CD14-positive monocyte (primary cell): ENCODE data around the gene ARF5. TPM values are rescaled to one million over a fixed set of nuclear protein-coding genes. Genes with fewer than 3 reads are reported as not detected.
A peak's percentile ranks its signal among the peaks of the same experiment; 100 is the strongest.

Experiments used
- DNase-seq, 3 donors: peaks; one replicate each; pipeline ENCODE4 v3.0.0-alpha.2; 2011 to 2022
- H2AFZ ChIP-seq: 2 replicates; pipeline ENCODE4 v1.6.0; 2012; ENCODE audit warnings: mild to moderate bottlenecking, low read depth, low read length, inconsistent platforms; ENCODE audit not compliant: insufficient read depth, poor library complexity, severe bottlenecking
- H3K27ac ChIP-seq, 2 donors: 1 replicate in 1 of 2; 2 replicates in 1 of 2; pipeline ENCODE4 v1.5.1; 2012 to 2013; ENCODE audit warnings: low read length in 2 of 2, control low read depth in 1 of 2, inconsistent platforms in 1 of 2, low read depth in 1 of 2, mild to moderate bottlenecking in 1 of 2
- H3K27me3 ChIP-seq, 2 donors: one replicate each; pipeline versions ENCODE4 v1.6.0 to v1.6.1; 2011 to 2013; ENCODE audit warnings: low read length in 2 of 2; ENCODE audit not compliant: control insufficient read depth in 2 of 2, insufficient read depth in 2 of 2
- H3K36me3 ChIP-seq, 2 donors: replicated peaks in 1 of 2; 1 replicate in 1 of 2; 2 replicates in 1 of 2; pipeline versions ENCODE4 v1.5.1 to v1.6.1; 2012 to 2013; ENCODE audit warnings: low read length in 2 of 2, control low read depth in 1 of 2, inconsistent platforms in 1 of 2, mild to moderate bottlenecking in 1 of 2; ENCODE audit not compliant: insufficient read depth in 2 of 2, control insufficient read depth in 1 of 2
- H3K4me1 ChIP-seq, 2 donors: 1 replicate in 1 of 2; 2 replicates in 1 of 2; pipeline versions ENCODE4 v1.5.1 to v1.6.1; 2012 to 2013; ENCODE audit warnings: low read length in 2 of 2, control low read depth in 1 of 2, inconsistent platforms in 1 of 2, mild to moderate bottlenecking in 1 of 2, moderate library complexity in 1 of 2; ENCODE audit not compliant: insufficient read depth in 2 of 2, control insufficient read depth in 1 of 2
- H3K4me2 ChIP-seq: replicated peaks from 2 replicates; pipeline ENCODE3; 2012; ENCODE audit warnings: low read length, moderate library complexity, mild to moderate bottlenecking; ENCODE audit not compliant: poor library complexity, severe bottlenecking; ENCODE audit errors: extremely low read depth
- H3K4me3 ChIP-seq, 3 experiments: fragments of 200-600 bp in 1 of 3; sonication (generic) in 1 of 3; replicated peaks in 1 of 3; 1 replicate in 2 of 3; 2 replicates in 1 of 3; pipeline ENCODE4 v1.5.1; 2011 to 2013; ENCODE audit warnings: low read length in 3 of 3, mild to moderate bottlenecking in 3 of 3, control low read depth in 2 of 3, low read depth in 2 of 3, inconsistent platforms in 1 of 3, moderate library complexity in 1 of 3
- H3K79me2 ChIP-seq: 2 replicates; pipeline ENCODE4 v1.6.0; 2012; ENCODE audit warnings: mild to moderate bottlenecking, control low read depth, inconsistent platforms, low read length, moderate library complexity; ENCODE audit not compliant: insufficient read depth
- H3K9ac ChIP-seq: 2 replicates; pipeline ENCODE4 v1.6.0; 2017; ENCODE audit warnings: low read length, mild to moderate bottlenecking; ENCODE audit not compliant: insufficient read depth, poor library complexity, severe bottlenecking
- H3K9me3 ChIP-seq, 2 donors: replicated peaks in 1 of 2; 1 replicate in 1 of 2; 2 replicates in 1 of 2; pipeline versions ENCODE4 v1.5.1 to v1.6.1; 2012 to 2013; ENCODE audit warnings: low read length in 2 of 2, control low read depth in 1 of 2; ENCODE audit not compliant: control insufficient read depth in 1 of 2, insufficient read depth in 1 of 2
- H4K20me1 ChIP-seq: 2 replicates; pipeline ENCODE4 v1.6.0; 2012; ENCODE audit warnings: mild to moderate bottlenecking, low read length, control low read depth, moderate library complexity; ENCODE audit not compliant: insufficient read depth
- H3K27ac Mint-ChIP-seq, 7 donors: one replicate each; pipeline ENCODE4 v1.8.0; 2020; ENCODE audit warnings: mild to moderate bottlenecking in 7 of 7, mixed read lengths in 7 of 7, moderate library complexity in 6 of 7, inconsistent platforms in 2 of 7
- H3K27me3 Mint-ChIP-seq, 3 donors: one replicate each; pipeline ENCODE4 v1.8.0; 2021 to 2022; ENCODE audit warnings: low read depth in 3 of 3, mild to moderate bottlenecking in 3 of 3, mixed read lengths in 3 of 3, moderate library complexity in 3 of 3, inconsistent platforms in 1 of 3
- H3K36me3 Mint-ChIP-seq, 2 donors: one replicate each; pipeline ENCODE4 v1.8.0; 2020; ENCODE audit warnings: mixed read lengths in 2 of 2, inconsistent platforms in 1 of 2, mild to moderate bottlenecking in 1 of 2
- H3K4me1 Mint-ChIP-seq: one replicate; pipeline ENCODE4 v1.8.0; 2020; ENCODE audit warnings: mild to moderate bottlenecking, mixed read lengths
- H3K4me3 Mint-ChIP-seq, 2 donors: one replicate each; pipeline ENCODE4 v1.8.0; 2020; ENCODE audit warnings: mild to moderate bottlenecking in 2 of 2, mixed read lengths in 2 of 2, moderate library complexity in 1 of 2
- H3K9me3 Mint-ChIP-seq, 7 donors: one replicate each; pipeline ENCODE4 v1.8.0; 2020 to 2022; ENCODE audit warnings: mixed read lengths in 7 of 7, mild to moderate bottlenecking in 6 of 7, moderate library complexity in 6 of 7, inconsistent platforms in 2 of 7
- CTCF ChIP-seq: fragments of 200-600 bp; IDR thresholded peaks from one replicate; pipeline ENCODE4 v1.8.0; 2022; ENCODE audit warnings: antibody characterized with exemption, mild to moderate bottlenecking
- whole genome bisulfite sequencing: methylation state at CpG from one replicate; pipeline ENCODE4 v1.1.5; 2013; ENCODE audit warnings: missing lambda C conversion rate; ENCODE audit not compliant: insufficient coverage; 5-methylcytosine and 5-hydroxymethylcytosine counted together
- intact Hi-C, 2 donors: fragments of 100-400 bp; cut with micrococcal nuclease; formaldehyde crosslinking; loops; one replicate each; pipeline versions ENCODE4 v1.15.0 to v1.15.1; 2023
- polyA plus RNA-seq, 3 donors: library from polyadenylated mRNA; depleted of rRNA in 1 of 3; unstranded in 2 of 3; stranded (reverse) in 1 of 3; fragments of 300-500 nt in 2 of 3; fragments of >200 nt in 1 of 3; fragmentation: Illumina TruSeq in 2 of 3; gene quantifications; 1 replicate in 2 of 3; 2 replicates in 1 of 3; pipeline ENCODE4 v1.2.3, GENCODE V29; 2012 to 2021

Gene ARF5
- polyA plus RNA-seq, 3 donors: 278 to 408 (median 313) TPM

- Histone ChIP-seq H3K4me3 (no peak overlapping the region), H3K4me1 (no peaks in the 10 kb centered on the region), H3K9me3 (peaks cover 0 to 19% of the 10 kb centered on the region in 2 donors), H2AFZ (no peak overlapping the region), H3K79me2 (no peaks in the 10 kb centered on the region), H4K20me1 (no peaks in the 10 kb centered on the region), H3K27ac (no peak overlapping the region), H3K9ac (no peak overlapping the region), H3K27me3 (no peaks in the 10 kb centered on the region), H3K36me3 (no peaks in the 10 kb centered on the region), H3K4me2 (no peak overlapping the region)
- Mint-ChIP-seq H3K4me3 (no peak overlapping the region), H3K27me3 (peaks cover 5 to 6% (median 5%) of the 10 kb centered on the region in 3 donors), H3K4me1 (no peaks in the 10 kb centered on the region), H3K27ac (no peak overlapping the region), H3K36me3 (no peaks in the 10 kb centered on the region), H3K9me3 (peaks cover 10 to 24% (median 17%) of the 10 kb centered on the region in 7 donors)
- 90% methylated on average over 3 of the region's 6 CpGs for WGBS
- DNase-seq: no peak
- intact Hi-C loops: no loop called here
- no peak for TF ChIP-seq CTCF
Measured at GRCh38 chr7:127608446-127608845, 20.2 kb downstream of the ARF5 start.

- H3K9me3 Mint-ChIP-seq: peaks cover 10 to 24% (median 17%) of the 10 kb centered on the region in 7 donors
- H3K9me3 ChIP-seq: peaks cover 0 to 19% of the 10 kb centered on the region in 2 donors
- peaks cover 5 to 14% (median 6%) of the 10 kb centered on the region in 3 donors for H3K27me3 Mint-ChIP-seq
- no peak overlapping the region for H2AFZ ChIP-seq
- H3K9ac ChIP-seq: no peak overlapping the region
- H3K27me3 ChIP-seq: no peaks in the 10 kb centered on the region
- no peak overlapping the region for H3K4me3 Mint-ChIP-seq
- H3K36me3 ChIP-seq: no peaks in the 10 kb centered on the region
- no peaks in the 10 kb centered on the region for H3K4me1 Mint-ChIP-seq
- no peak overlapping the region for H3K27ac ChIP-seq
- H3K36me3 Mint-ChIP-seq: no peaks in the 10 kb centered on the region
- H4K20me1 ChIP-seq: no peaks in the 10 kb centered on the region
- no peak overlapping the region for H3K4me3 ChIP-seq
- H3K4me1 ChIP-seq: no peaks in the 10 kb centered on the region
- no peak overlapping the region for H3K4me2 ChIP-seq
- no peak for DNase-seq
- H3K27ac Mint-ChIP-seq: peak overlapping the region in 1 of 7 donors; percentile 34
- no peak for TF ChIP-seq CTCF
- 97% methylated on average over 6 of the region's 6 CpGs for WGBS
- no peaks in the 10 kb centered on the region for H3K79me2 ChIP-seq
- intact Hi-C loops: no loop called here
Measured at GRCh38 chr7:127609297-127609696, 21.1 kb downstream of the ARF5 start.
